Measurements from ENCODE around the gene DNPEP.
A peak's percentile ranks its signal among the peaks of the same experiment; 100 is the strongest.

DNPEP gene

GRCh38 chr2:219387306-219388120 is at the start of gene DNPEP:
Gene DNPEP, minus strand, starts transcription at chr2:219387912. Its CDS starts 118 bp downstream, at chr2:219387794.
- peak in 1 of 2 donors; percentile 97 for DNase-seq (ENCODE audit: extremely low read depth in 1 of 2, low read depth in 1 of 2)

GRCh38 chr2:219437141-219437540 is 49.4 kb upstream of the DNPEP start:
- no peak for DNase-seq (ENCODE audit: extremely low read depth in 1 of 2, low read depth in 1 of 2)

- no peak for DNase-seq (ENCODE audit: extremely low read depth in 1 of 2, low read depth in 1 of 2)
These were observed 48.8 kb upstream of the DNPEP start for GRCh38 chr2:219436491-219436890.

- DNase-seq (ENCODE audit: extremely low read depth in 1 of 2, low read depth in 1 of 2) = no peak
These were observed 48.0 kb upstream of the DNPEP start for GRCh38 chr2:219435701-219436100.

- no peak for DNase-seq (ENCODE audit: extremely low read depth in 1 of 2, low read depth in 1 of 2)
These were observed 47.2 kb upstream of the DNPEP start, which contains the start of gene SPEG for GRCh38 chr2:219434718-219435525. Gene SPEG, plus strand, starts transcription at chr2:219434843. Its CDS starts 135 bp downstream, at chr2:219434978.

GRCh38 chr2:219434468-219434717 is 46.7 kb upstream of the DNPEP start:
- no peak for DNase-seq (ENCODE audit: extremely low read depth in 1 of 2, low read depth in 1 of 2)

- no peak for DNase-seq (ENCODE audit: extremely low read depth in 1 of 2, low read depth in 1 of 2)
These were observed 46.2 kb upstream of the DNPEP start for GRCh38 chr2:219433666-219434467.

- DNase-seq (ENCODE audit: extremely low read depth in 1 of 2, low read depth in 1 of 2) = no peak
These were observed 43.2 kb upstream of the DNPEP start for GRCh38 chr2:219430633-219431615.

- no peak for DNase-seq (ENCODE audit: extremely low read depth in 1 of 2, low read depth in 1 of 2)
These were observed 42.4 kb upstream of the DNPEP start for GRCh38 chr2:219429958-219430606.

- DNase-seq (ENCODE audit: extremely low read depth in 1 of 2, low read depth in 1 of 2) = no peak
These were observed 40.8 kb upstream of the DNPEP start for GRCh38 chr2:219428469-219428868.

- DNase-seq (ENCODE audit: extremely low read depth in 1 of 2, low read depth in 1 of 2) = no peak
These were observed 38.9 kb upstream of the DNPEP start for GRCh38 chr2:219426534-219427136.

- no peak for DNase-seq (ENCODE audit: extremely low read depth in 1 of 2, low read depth in 1 of 2)
These were observed 38.3 kb upstream of the DNPEP start for GRCh38 chr2:219426068-219426443.

GRCh38 chr2:219425238-219426067 is 37.7 kb upstream of the DNPEP start:
- no peak for DNase-seq (ENCODE audit: extremely low read depth in 1 of 2, low read depth in 1 of 2)

- no peak for DNase-seq (ENCODE audit: extremely low read depth in 1 of 2, low read depth in 1 of 2)
These were observed 36.1 kb upstream of the DNPEP start for GRCh38 chr2:219423652-219424377.

GRCh38 chr2:219422952-219423534 is 35.3 kb upstream of the DNPEP start:
- no peak for DNase-seq (ENCODE audit: extremely low read depth in 1 of 2, low read depth in 1 of 2)

GRCh38 chr2:219421323-219421722 is 33.6 kb upstream of the DNPEP start:
- DNase-seq (ENCODE audit: extremely low read depth in 1 of 2, low read depth in 1 of 2) = no peak

- no peak for DNase-seq (ENCODE audit: extremely low read depth in 1 of 2, low read depth in 1 of 2)
These were observed 33.0 kb upstream of the DNPEP start for GRCh38 chr2:219420687-219421086.
